SKM-1 (cell line): ENCODE results near the gene CERS2.
"Not testable (repeated sequence)": the region's sequence is repeated elsewhere in the genome, so short reads cannot be mapped to it uniquely, and the experiment has no call there.

Experiments
- DNase-seq: peaks from one replicate; lab custom pipeline; 2025; ENCODE audit not compliant: unreplicated experiment; lab: John Stamatoyannopoulos, UW

CERS2 gene

DNA sequence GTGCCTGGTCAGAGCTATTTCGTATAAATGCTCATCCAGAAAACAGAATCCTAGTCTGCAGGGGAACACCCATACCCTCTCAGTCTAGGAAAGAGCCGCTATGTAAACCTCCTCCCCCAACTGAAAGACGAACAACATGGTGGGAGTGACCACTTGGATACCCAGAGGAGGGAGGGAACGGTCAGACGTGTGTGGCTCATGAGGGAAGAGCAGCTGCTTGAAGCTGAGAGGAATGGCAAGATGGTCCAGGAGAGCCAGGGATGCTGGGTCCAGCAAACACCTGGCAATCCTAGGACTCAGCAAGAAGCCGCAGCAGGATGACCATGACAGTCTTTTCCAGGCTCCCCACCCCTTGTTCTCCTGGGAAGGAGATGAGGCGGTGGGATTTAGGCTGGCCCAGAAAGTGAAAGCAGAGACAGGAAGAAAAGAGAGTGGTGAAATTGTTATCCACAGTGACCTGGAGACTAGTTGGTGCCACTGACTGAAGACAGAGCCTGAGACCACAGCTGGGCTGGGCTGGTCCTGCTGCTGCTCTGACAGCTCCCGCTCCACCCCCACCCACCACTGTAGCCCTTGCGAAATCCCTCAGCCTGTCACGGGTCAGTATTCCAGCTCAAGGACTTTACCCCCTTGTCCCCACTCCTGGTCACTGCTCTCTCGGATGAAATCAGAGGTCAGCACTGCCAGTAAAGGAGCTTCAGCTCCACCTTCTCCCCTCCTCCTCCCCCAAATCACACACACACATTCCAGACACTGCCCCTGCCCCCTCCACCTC is 3.6 kb downstream of the CERS2 start:
- no peak for DNase-seq

DNA sequence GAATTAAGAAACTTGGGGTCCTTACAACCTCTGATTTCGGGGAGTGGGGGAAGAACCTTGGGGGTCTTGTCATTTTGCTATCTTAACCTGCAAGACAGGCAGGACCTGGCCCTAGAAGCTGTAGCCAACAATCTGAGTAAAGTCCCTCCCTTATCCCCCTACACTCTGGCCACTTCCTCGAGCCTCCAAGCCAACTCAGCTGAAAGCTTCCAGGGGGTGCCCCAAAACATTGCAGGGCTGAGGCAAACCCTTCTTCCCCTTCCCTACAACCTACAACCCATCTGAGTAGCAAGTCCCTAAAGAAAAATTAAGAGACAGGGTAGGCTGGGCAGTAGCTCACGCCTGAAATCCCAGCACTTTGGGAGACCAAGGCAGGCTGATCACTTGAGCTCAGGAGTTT is 5.0 kb downstream of the CERS2 start:
- DNase-seq, result no peak

DNA sequence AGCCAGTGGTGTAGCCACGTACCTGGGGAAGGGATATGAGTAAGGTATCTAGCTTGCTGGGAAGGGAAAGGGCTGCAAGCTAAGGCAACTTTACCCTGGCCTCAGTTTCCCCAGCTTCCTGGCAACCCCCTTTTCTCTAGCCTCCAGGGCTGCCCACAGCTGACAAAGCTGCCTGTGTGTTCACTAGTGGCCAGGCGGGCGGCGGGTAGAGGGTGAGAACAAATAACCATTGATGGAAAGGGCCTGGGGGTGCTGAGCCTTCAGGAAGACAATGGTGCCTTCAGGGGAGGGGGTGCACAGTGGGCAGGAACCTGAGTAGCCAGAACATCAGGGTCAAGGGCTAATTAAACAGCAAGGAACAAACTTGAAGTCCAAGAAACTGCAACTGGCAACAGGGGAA is 6.1 kb downstream of the CERS2 start:
- DNase-seq, result no peak

DNA sequence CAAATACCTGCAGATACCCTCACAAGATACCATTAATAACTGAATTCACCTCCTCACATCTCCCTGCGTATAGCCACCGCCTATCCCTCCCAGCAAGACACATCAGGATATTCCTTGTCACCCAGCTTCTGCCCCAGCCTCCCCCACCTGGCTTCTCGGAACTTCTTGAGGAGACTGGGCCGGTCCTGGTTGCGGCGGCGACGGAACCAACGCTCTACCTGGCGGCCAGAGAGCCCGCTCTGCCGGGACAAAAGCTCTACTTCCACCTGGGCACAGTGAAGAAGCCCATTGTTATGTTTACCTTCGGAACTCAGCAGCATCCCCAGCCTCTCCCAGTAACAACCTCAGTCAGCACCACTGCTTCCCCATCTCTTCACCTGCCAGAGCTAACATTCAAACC is 6.7 kb downstream of the CERS2 start:
- no peak for DNase-seq

DNA sequence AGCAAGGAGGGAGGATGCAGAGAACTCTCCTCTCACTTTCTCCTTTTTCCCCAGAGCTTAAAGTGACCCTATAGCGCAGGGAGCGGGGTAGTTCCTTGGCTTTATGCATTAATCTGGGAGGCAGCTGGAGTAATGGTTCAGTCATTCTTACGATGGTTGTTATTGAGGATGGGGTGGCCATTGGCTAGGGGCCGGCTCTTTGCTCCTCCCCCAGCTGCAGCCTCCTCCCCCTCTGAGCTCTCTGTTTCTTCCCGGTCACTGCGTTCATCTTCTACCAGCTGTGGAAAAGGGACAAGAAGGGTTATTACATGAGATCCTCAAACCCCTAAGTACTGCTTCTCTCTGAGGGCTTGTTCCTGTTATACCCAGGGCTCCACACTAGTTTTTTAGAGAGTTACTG is 8.6 kb downstream of the CERS2 start:
- no peak for DNase-seq

DNA sequence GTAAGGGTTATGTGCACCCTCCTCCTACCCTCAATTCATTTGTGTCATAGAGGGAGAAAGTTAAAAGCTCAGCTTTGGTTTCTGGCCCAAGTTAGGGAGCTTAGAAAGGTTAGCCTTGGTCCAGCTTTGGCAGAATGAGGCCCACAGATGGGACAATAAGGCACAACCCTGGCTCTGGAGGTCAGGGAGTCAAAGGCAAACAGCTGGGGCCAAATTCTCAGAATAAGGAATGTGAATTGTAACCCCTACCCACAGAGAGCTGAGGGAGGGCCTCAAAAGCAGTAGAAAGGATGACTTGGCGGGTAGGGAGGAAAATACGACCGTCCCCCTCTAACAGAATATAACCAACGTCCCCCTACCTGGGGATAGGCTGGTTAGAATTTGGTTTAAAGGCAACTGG is 9.0 kb downstream of the CERS2 start:
- DNase-seq, result no peak

DNA sequence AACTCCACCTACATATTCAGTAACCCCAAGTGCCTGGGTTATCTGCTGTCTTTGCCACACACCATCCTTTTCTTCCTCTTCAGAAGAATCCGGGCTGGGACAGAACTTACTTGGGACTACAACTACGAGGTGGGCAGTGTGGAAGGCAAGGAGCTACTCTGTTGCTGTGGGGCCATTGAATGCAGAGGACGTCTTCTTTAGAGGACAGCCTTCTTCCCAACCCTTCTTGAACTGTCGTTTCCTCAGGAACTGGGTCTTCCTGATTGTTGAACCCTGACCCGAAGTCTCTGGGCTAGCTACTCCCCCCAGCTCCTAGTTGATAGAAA is 10.5 kb downstream of the CERS2 start:
- no peak for DNase-seq

DNA sequence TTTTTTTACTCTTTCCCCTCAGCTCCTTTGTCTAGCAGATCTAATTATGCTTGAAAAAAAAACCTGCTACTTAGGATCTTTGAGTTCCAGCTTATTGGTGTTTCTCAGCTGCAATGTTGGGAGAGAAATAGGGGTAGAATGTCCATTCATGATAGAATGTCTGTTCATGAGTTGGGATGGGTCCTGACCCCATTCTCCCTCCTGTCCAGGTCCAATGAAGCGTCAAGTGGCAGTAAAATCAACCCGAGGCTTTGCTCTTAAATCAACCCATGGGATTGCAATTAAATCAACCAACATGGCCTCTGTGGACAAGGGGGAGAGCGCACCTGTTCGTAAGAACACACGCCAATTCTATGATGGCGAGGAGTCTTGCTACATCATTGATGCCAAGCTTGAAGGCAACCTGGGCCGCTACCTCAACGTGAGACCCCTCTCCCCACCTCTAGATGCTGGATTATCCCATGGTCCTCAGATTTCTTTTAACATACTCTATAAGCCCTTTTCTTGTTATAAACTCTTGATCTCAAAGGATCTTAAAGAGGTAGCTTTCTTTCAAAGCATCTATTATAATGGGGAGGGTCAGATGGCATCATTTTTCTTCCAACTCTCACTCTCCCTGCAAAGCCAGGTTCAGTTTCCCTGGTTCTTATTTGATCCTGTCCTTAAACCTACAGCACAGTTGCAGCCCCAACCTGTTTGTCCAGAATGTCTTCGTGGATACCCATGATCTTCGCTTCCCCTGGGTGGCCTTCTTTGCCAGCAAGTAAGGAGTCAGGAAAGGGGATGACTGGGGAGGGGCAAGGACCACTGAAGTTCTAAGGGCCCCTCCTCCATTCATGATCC is 11.1 kb downstream of the CERS2 start:
- DNase-seq, result no peak

DNA sequence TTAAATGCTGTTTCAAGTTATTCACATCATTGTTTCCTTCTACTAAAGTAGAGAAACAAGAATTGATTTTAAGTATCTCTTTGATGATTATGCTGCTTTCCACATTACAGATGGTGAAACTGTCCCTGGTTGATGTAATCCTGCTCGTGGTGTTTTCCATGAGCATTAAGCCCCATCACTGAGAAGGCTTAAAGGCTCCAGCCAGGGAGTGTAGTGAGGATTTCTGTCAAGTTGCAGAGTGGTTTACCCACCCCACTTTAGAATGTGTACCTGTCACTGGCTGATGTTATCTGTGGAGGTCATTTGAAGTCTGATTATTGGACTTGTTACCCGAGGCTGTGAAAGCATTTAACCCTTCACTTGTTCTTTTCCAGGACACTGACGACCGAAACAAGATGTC is 12.9 kb downstream of the CERS2 start:
- DNase-seq, result no peak

DNA sequence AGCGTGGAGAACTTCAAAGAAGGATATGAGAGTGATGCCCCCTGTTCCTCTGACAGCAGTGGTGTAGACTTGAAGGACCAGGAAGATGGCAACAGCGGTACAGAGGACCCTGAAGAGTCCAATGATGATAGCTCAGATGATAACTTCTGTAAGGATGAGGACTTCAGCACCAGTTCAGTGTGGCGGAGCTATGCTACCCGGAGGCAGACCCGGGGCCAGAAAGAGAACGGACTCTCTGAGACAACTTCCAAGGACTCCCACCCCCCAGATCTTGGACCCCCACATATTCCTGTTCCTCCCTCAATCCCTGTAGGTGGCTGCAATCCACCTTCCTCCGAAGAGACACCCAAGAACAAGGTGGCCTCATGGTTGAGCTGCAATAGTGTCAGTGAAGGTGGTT is 14.0 kb downstream of the CERS2 start:
- DNase-seq, result no peak

DNA sequence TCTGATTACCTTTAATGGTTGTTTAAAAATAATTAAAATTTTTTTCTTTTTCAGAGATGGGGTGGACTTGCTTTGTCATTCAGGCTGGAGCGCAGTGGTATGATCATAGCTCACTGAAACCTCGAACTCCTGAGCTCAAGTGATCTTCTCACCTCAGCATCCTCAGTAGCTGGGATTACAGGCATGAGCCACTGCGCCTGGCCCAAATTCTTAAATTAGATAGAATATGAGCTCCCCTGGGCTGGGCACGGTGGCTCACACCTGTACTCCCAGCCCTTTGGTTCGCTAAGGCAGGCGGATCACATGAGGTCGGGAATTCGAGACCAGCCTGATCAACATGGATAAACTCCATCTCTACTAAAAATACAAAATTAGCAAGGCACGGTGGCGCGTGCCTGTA is 17.0 kb downstream of the CERS2 start:
- DNase-seq, result no peak

DNA sequence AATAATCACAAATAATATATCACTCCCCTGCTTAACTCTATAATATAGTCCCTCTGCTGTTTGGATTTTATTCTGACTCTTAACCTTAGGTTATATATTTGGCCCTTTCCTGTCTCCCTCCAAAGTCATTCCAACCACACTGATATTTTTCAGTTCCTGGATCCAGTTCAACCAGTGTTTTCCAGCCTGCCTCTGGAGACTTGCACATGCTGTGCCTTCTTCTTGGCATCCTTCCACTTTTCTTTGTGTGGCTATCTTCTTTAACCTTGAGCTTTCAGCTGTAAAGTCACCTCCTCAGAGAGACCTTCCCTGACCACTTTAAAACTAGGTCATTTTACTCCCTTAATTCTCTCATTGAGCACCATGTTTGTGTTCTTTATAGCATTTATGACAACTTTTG is 19.4 kb downstream of the CERS2 start:
- DNase-seq, result no peak

DNA sequence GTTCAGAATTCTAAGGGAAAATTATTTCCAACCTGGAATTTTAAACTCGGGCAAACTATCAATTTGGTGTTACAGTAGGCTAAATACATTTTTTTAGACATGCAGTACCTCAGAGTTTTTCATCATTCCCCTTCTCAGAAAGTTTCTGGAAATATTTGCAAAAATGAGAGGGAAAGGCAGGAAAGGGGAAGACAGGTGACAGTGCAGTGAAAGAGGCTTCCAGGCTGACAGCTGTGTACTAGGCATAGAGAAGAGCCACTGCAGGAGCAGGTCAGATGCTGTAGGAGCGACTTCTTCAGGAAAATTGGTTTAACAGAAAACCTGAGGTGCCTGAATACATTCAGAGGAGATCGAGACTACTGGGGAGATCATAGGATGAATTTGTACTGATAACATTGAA is 19.9 kb downstream of the CERS2 start:
- DNase-seq, result no peak

DNA sequence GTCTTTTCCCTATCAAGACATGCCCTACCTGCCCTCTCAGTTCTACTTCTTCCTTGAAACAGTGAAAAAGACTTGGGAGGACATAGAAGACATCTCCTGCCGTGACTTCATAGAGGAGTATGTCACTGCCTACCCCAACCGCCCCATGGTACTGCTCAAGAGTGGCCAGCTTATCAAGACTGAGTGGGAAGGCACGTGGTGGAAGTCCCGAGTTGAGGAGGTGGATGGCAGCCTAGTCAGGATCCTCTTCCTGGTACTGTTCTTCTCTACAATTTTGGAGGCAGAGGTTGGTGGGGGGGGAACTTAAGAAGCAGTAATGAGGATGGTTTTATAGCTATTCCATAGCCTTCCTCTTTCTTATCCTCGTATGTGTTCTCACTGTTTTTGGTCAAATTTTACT is 29.8 kb downstream of the CERS2 start:
- DNase-seq, result no peak

DNA sequence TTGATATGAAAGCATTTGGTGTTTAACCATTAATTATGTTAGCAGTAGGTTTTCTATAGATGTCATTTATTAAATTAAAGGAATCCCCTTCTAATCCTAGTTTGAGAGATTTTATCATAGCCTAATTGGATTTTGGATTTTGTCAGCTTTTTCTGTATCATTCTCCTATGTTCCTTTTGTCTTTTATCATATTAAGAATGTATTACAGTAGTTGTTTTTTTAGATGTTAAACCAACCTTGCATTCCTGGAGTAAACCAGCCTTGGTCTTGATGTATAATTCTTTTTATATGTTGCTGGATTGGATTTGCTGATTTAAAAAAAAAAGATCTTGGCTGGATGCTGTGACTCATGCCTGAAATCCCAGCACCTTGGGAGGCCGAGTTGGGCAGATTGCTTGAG is 42.9 kb downstream of the CERS2 start:
- no peak for DNase-seq

DNA sequence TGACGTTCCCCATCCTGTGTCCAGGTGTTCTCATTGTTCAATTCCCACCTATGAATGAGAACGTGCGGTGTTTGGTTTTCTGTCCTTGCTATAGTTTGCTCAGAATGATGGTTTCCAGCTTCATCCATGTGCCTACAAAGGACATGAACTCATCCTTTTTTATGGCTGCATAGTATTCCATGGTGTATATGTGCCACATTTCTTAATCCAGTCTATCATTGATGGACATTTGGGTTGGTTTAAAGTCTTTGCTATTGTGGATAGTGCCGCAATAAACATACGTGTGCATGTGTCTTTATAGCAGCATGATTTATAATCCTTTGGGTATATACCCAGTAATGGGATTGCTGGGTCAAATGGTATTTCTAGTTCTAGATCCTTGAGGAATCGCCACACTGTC is 45.9 kb downstream of the CERS2 start:
- not testable (repeated sequence) for DNase-seq

DNA sequence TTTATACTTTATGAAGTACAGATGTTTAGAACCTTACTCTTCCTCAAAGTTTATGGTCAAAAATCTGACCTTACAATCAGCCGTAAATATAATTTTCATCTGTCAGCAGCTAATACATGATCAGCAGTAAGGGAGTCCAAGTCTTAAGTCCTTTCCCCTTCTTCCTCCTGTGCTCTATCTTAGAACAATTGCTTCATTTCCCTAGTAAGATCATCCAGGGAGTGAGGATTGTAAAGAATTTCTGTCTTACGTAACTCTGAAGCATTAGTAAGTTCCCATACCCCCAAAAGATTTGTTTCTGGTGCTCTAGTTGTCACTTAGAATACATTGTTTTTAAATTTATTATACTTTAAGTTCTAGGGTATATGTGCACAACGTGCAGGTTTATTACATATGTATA is 46.3 kb downstream of the CERS2 start:
- no peak for DNase-seq

DNA sequence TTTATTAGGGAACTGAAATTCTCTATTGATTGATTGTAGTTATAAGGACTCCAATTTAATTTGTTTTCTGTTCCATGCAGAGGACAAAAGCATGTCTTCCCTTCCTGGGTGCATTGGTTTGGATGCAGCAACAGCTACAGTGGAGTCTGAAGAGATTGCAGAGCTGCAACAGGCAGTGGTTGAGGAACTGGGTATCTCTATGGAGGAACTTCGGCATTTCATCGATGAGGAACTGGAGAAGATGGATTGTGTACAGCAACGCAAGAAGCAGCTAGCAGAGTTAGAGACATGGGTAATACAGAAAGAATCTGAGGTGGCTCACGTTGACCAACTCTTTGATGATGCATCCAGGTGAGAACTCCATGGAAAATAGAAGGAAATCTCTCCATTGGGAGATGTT is 47.0 kb downstream of the CERS2 start:
- no peak for DNase-seq

DNA sequence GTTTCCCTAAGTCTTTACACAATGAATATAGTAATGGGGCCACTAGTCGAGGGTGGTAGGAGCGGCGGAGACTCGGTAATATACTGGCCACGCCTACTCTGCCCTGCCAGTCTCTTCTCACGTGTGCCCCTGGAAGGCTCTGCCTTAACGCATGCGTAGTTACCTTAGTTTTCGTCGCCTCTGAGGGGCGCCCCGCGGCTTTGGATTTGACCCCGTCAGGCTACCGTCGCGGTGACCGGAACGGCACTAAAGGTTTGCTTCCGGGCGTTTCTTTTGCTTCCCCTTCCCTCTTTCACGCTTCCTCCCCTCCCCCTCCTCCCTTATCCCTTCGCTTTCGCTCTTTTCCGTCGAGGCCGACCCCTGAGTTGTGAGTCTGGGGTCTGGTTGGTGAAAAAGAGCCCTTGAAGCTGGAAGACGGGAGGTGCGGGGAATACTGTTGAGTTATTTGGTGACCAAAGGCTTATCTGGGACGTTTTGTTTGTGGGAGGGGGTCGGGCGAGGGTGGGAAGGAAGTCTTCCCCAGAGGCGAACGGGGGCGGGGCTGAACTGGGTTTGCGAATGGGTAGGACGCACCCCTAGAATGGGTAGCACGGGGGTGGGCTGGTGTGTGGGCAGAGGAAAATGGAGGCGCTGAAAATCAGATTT is 48.4 kb downstream of the CERS2 start, which contains the start of gene SETDB1:
TSS of gene SETDB1 (plus strand) at position 267 of the 645 bp plus-strand sequence. CDS start 1,352 bp downstream, outside the sequence.
- DNase-seq, result peak; percentile 100

DNA sequence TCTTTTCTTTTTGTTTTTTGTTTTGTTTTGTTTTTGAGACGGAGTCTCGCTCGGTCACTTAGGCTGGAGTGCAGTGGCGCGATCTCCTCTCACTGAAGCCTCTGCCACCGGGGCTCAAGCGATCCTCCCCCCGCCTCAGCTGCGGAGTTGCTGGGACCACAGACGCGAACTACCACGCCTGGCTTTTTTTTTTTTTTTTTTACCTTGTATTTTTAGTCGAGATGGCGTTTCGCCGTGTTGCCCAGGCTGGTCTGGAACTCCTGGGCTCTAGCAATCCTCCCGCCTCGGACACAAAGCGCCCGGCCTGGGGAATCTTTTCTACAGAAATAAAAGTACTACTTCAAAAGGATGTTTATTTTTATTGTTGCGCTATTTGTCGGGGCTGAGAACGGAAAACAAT is 49.6 kb downstream of the CERS2 start:
- no peak for DNase-seq

DNA sequence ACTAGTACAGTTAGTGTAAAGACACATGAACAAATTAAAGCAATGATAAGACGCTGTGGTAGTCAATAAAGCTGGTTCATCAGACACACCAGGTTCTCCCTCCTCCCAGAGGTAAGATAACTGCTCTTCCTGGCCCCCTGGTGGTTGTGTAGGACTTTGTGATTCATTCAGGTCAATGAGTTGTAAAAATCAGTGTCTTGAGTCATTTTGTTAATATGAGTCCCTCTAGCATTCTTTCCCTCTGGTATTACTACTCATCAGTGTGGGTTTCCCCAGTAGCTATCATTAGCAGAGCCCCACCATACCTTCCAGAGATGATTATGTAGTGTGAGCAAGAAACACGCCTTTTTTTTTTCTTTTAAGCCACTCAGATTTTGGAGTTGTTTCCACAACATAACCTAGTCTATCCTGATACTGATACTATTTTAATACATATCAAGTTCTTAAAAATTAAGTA is 52.1 kb downstream of the CERS2 start:
- DNase-seq, result peak; percentile 81

DNA sequence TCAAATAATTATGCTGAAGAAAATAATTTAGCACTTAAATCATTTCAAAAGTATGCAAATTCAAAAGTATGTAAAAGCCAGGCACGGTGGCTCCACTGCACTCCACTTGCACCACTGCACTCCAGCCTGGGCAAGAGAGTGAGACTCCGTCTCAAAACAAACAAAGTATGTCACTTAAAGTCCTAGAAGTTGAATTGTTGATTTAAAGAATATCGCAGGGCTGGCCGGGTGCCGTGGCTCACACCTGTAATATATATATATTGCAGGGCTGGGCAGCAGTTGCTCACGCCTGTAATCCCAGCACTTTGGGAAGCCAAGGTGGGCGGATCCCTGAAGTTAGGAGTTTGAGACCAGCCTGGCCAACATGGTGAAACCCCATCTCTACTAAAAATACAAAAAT is 57.2 kb downstream of the CERS2 start:
- no peak for DNase-seq
